ENCODE results near the gene CLDN3.
A peak's percentile ranks its signal among the peaks of the same experiment; 100 is the strongest.

CLDN3 gene

GRCh38 chr7:73770860-73771670 is 995 bp upstream of the CLDN3 start:
- no peak for DNase-seq

DNA sequence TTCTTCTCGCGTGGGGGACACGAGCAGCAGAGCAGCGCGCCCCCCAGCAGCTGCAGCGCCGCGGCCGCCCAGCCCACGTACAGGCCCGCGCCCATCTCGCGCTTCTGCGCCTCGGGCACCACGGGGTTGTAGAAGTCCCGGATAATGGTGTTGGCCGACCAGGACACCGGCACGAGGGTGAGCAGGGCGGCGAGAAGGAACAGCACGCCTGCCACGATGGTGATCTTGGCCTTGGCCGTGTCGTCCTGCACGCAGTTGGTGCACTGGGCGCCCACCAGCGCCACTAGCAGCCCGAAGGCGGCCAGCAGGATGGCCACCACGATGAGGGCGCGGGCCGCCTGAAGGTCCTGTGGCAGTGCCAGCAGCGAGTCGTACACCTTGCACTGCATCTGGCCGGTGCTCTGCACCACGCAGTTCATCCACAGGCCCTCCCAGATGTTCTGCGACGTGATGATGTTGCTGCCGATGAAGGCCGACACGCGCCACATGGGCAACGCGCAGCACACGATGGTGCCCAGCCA is 529 bp downstream of the CLDN3 start:
- DNase-seq, result no peak

DNA sequence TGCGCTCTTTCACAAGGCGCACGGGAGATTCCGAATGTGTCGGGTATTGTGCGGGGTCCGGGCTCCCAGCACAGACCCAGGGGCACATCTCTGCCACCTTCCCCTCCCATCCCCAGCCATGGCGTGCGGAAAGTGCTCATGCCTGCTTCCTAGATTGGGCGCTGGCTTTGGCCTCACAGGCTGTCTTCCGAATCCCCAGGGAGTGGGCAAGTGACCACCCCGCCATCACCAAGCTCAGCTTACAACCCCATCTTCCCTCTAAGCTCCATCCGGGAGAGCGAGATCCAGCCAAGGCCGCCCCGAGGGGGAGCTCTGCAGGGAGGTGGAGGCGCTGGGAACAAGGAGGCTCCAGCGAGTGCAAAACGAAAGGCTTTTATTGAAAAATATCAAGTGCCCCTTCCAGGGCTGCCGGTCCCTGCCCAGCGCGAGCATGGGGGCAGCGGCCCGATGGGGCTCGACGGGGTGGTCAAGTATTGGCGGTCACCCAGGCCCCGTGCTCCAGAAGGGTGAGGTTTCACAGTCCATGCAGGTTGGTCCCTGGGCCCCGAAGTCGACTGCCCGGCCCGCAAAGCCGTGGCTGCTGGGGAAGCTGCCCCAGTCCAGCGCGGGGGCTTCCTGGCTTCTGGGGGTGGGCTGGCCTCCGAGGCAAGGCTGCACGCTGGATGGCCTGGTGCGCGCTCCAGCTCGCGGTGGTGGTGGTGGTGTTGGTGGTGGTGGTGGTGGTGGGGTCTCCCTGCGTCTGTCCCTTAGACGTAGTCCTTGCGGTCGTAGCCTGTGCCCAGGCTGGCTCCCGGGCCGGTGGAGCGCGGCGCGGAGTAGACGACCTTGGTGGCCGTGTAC is 1.2 kb downstream of the CLDN3 start:
- DNase-seq, result no peak

DNA sequence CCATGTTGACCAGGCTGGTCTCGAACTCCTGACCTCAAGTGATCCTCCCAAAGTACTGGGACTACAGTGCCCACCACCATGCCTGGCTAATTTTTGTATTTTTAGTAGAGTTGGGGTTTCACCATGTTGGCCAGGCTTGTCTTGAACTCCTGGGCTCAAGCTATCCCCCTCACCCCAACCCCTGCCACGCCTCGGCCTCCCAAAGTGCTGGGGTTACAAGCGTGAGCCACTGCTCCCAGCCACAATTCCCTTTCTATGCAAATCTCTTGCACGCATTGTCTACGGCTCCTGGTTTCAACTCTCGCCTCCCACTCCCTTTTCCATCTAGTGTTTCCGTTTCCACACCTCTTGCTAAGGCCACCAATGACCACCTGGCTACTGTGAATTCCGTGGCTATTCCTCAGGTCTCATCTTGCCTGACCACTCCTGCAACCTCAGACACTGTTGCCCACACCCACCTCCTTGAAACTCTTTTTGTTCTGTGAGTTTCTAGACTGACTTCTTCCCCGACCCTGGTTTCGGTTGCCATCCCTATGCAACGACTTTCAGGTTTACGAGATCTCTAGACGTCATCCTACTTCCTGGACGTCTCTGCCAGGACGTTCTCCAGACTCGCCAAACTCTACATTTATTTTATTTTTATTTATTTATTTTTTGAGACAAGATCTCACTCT is 3.4 kb downstream of the CLDN3 start:
- no peak for DNase-seq

DNA sequence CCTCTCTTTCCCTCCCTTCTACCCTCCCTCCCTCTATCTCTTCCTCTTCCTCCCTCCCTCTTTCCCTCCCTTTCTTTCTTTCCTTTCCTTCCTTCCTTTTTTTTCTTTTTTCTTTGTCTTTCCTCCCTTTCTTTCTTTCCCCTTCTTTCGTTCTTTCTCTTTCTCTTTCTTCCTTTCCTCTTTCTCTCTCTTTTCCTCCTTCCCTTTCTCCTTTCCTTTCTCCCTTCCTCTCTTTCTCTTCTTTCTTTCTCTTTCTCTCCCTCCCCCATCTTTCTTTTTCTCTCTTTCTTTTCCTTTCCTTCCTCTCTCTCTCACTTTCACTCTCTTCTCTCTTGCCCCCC is 7.4 kb downstream of the CLDN3 start:
- no peak for DNase-seq

DNA sequence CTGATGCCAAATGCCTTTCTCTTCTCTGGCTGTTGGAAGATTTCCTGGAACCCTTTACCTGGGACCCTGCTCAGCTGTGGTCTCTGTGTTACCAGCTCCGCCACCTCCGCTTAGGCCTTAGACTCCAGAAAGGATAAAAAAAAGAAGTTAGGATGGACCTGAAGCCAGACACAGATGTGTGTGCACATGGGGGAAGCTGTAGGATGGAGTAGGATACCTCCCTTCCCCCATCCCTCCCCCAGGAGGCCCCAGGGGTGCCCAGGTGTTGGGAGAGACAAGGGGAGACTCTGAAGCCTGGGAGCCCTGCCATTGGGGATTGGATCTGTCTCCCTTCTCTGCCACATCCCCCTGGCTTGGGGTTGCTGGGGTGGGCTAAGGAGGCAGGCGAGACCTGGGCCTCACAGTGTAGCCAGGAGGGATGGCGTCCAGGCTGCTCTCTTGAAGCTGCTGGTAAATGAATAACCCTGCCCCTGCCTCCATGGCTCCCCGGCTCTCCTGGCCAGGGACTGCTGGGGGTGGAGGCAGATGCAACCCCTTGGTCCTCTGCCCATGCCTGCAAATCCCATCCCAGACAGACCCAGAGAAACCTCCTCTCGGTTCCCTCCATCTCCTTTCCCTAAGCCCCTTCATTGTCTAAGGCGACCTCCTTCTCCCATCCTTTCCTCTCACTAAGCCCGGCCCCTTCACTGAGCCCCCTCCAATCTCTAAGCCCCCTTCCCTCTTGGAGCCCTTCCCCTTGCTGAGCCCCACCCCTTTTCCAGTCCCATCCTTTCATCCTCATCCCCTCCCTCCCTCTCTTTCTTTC is 8.0 kb downstream of the CLDN3 start:
- DNase-seq, result no peak

- no peak for DNase-seq
Observed at GRCh38 chr7:73758581-73759138, 11.4 kb downstream of the CLDN3 start.

GRCh38 chr7:73749931-73750776 is 19.9 kb downstream of the CLDN3 start:
- no peak for DNase-seq

- no peak for DNase-seq
Observed at GRCh38 chr7:73746378-73746777, 23.7 kb downstream of the CLDN3 start.

DNA sequence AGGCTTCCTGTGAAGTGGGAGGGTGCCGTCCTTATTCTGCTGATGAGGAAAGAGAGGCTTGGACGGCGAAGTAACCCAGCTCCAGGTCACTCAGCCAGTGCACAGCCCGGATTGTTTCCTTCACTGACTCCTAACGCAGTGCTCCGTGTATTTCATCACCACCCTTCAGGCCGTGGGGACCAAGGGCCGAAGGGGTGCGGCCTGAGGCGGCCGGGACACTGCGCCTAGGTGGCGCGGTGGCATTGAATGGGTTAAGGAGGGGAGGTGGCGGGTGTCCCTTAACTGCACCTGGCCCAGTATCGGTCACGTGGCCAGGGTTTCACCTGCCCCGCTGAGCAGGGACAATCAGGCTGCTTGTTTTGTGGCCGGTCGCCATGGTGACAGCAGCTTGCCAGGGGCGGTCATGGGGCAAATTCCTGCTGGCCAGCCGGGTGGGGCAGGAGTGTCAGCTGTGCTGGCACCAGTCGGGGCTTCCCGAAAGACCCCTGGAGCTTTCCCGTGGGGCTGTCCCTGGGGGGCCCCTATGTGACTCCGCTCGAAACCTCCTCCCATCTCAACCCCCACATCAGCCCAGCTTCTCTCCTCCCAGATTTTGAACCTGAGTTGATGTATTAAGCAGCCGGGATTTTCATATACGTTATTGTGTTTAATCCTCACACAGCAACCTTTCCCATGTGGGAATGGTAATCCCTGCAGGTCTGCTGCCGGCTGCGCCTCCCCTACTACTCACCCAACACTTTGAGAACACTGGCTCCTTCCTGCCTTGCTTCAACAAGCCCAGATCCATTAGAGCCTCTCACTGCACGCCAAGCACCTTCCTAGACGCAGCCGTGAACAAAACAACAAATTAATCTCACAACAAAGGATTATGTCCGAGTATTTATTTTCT is 27.1 kb downstream of the CLDN3 start:
- no peak for DNase-seq

GRCh38 chr7:73742338-73742752 is 27.7 kb downstream of the CLDN3 start:
- no peak for DNase-seq

- DNase-seq, result no peak
Observed at GRCh38 chr7:73741600-73741999, 28.5 kb downstream of the CLDN3 start.

DNA sequence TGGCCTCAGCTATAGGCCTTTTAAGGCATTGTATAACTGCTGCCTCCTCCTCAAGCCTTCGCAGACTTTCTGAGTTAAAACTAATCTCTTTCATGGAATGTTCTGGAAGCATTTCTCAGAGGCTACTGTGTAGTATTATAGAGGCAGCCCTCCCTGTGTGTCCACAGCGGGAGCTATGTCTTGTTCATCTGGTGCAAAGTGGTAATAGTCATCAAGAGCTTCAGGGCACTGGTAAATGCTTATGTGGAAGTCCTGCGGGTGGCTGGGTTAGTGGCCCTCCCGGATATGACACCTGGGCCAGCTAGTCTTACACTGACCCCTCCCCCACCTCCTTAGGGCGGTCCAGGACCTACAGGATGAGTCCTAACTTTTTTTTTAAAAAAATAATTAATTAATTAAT is 29.3 kb downstream of the CLDN3 start:
- DNase-seq, result no peak

GRCh38 chr7:73740212-73740611 is 29.9 kb downstream of the CLDN3 start:
- no peak for DNase-seq

GRCh38 chr7:73739387-73739767 is 30.7 kb downstream of the CLDN3 start:
- no peak for DNase-seq

- peak; percentile 98 for DNase-seq
Observed at GRCh38 chr7:73738612-73739386, 31.3 kb downstream of the CLDN3 start, which contains the start of gene ABHD11. ABHD11 (minus strand) TSS chr7:73738802; CDS start chr7:73738770, 32 bp downstream.

DNA sequence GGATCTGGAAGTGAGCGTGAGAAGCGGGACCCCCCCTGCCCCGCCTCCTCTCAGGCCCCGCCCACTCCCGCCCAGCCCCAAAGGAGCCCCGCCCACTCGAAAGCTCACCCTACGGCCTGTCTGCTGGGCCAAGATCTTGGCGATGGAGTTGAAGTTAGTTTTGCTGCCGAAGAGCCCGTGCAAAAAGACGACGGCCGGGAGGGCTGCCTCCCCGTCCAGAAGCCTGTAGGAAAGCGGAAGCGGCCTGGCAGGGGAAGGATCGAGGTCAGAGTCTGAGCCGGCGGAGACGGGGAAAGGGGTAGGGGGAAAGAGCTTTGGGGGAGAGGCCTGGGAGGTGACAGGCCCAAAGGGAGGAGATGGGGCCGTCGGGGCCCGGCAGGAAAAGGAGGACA is 31.9 kb downstream of the CLDN3 start:
- peak; percentile 49 for DNase-seq

DNA sequence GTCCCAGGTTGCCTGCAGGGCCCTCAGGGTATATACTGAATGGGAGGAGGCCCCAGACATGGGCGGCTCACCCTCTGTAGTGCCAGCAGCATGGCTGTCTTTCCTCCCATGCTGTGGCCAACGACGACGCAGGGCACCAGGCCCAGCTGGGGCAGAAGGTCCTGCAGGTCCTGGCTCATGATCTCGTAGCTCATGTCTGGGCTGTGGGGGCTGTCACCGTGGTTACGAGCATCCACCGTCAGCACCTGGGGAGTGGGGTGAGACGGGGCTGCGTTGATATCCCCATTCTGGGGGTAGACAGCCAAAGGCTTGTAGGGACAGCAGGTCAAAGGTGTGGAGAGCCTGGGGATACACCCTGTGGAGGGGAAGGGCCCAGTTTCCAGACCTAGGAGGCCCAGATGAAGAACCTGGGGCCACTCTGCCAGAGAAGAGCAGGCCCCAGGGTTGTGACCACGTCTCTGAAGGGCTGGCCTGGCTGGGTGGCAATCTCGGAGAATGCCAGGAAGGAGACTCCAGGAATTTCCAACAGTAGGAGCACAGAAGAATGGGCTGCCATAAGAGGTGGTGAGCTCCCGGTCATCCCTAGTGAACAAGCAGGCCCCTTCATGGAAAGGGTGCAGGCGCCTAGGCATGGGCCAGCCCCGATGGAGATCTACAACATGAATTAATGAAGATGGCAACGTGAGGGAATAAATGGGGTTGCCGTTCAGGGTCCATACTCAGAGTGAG is 32.4 kb downstream of the CLDN3 start:
- DNase-seq, result no peak

DNA sequence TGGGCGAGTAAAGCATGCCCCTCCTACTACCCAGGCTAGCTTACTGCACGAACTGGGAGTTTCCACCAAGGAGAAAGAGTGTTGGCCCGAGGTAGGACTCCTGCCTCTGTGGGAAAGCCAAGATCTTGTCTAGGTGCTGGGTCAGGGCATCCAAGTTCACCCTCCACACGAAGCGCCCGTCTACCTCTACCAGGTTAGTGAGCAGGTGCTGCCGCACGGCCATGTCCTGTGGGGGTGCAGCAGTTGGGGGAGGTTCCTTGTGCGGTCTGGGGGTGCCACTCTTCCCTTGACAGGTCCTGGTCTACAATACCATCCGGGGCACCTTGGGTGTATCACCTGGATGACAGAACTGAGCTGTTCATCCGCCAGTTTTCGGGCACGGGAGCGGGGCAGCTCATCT is 33.2 kb downstream of the CLDN3 start:
- no peak for DNase-seq

All from suppressor macrophage treated with lipopolysaccharide for 4 hours (primary cell).